Naive B cell (primary cell): Measurements from ENCODE around the gene FKBP5. TPM values are rescaled to one million over a fixed set of nuclear protein-coding genes. Genes with fewer than 3 reads are reported as not detected.
A peak's percentile ranks its signal among the peaks of the same experiment; 100 is the strongest.

ENCODE experiments used
- ATAC-seq, 2 donors: fragments of 150-1000 bp; cut with Tn5 transposase; 2 replicates each; pipeline ENCODE4 v1.10.0; 2021; ENCODE audit warnings: low read depth in 2 of 2, mild to moderate bottlenecking in 2 of 2, moderate library complexity in 2 of 2
- DNase-seq: peaks from one replicate; pipeline ENCODE4 v3.0.0; 2022
- H3K27ac Mint-ChIP-seq, 6 donors: one replicate each; pipeline ENCODE4 v1.8.0; 2020 to 2022; ENCODE audit warnings: mild to moderate bottlenecking in 6 of 6, mixed read lengths in 6 of 6, moderate library complexity in 5 of 6, inconsistent platforms in 2 of 6
- H3K27me3 Mint-ChIP-seq, 3 donors: one replicate each; pipeline ENCODE4 v1.8.0; 2021 to 2022; ENCODE audit warnings: mixed read lengths in 3 of 3, mild to moderate bottlenecking in 1 of 3
- H3K36me3 Mint-ChIP-seq, 2 donors: one replicate each; pipeline ENCODE4 v1.8.0; 2020 to 2022; ENCODE audit warnings: mixed read lengths in 2 of 2, inconsistent platforms in 1 of 2, mild to moderate bottlenecking in 1 of 2
- H3K4me1 Mint-ChIP-seq, 3 donors: one replicate each; pipeline ENCODE4 v1.8.0; 2020 to 2022; ENCODE audit warnings: mixed read lengths in 3 of 3, inconsistent platforms in 1 of 3, mild to moderate bottlenecking in 1 of 3, moderate library complexity in 1 of 3
- H3K4me3 Mint-ChIP-seq, 8 donors: one replicate each; pipeline ENCODE4 v1.8.0; 2020 to 2022; ENCODE audit warnings: mild to moderate bottlenecking in 8 of 8, mixed read lengths in 8 of 8, moderate library complexity in 8 of 8, inconsistent platforms in 2 of 8
- H3K9me3 Mint-ChIP-seq, 7 donors: one replicate each; pipeline ENCODE4 v1.8.0; 2020 to 2022; ENCODE audit warnings: mixed read lengths in 7 of 7, mild to moderate bottlenecking in 5 of 7, inconsistent platforms in 2 of 7, moderate library complexity in 1 of 7
- polyA plus RNA-seq, 6 donors: library from polyadenylated mRNA; unstranded; fragments of 300-500 nt; fragmentation: Illumina TruSeq; gene quantifications; one replicate each; pipeline ENCODE4 v1.2.3, GENCODE V29; 2021; ENCODE audit warnings: low read depth in 6 of 6

The FKBP5 gene
- polyA plus RNA-seq, 6 donors from 2014 or later = 6.7 to 80.8 (median 15.1) TPM

DNA sequence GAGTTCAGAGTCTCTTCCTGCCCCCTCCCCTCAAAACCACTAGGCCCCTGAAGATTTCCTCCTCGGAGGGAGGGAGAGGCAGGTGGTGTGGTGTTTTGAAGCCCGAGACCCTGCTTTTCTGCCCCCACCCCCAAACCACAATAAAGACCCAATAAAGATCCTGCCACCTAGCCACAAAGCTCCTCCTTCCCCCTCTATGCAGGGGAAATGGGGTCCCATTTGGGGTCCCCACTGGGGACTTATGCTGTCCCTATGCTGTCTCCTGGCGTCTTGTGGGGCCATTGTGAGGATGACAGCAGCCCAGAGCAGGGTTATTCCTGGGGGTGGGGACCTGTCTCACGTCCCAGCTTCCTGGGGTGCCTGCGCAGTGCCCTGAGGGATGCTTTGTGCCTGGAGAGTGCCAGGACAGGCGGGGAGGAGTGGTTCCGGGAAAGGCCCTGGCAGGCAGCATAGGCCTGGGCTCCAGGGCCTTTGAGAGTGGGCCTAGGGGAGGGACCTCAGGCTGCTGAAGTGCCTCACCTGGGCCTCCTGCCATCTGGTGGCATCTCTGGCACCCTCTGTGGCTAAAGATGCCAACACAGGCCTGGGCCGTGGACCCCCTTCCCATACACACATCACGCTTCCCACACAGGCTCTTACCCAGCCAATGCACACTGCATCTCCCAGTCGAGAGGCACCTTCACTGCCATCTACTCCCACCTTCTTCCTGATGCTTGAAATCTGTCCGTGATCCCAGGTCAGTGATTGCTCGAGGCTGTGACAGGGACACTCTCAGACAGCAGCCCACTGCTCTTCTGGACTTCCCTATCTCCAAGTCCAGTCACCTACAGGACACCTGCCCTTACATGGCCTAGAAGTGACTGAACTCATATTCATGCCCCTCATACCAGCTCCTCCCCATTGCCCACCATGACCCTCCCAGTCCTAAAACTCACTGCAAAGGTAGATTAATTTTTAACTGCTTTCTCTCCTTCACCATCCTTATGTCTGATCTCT lies 40.3 kb upstream of the FKBP5 start:
- ATAC-seq = peak in 1 of 2 donors; percentile 13
- Mint-ChIP-seq H3K4me1 (peaks cover 51 to 61% (median 57%) of the 10 kb centered on the region in 3 donors), H3K36me3 (no peaks in the 10 kb centered on the region), H3K4me3 (peak overlapping the region; percentile 81 to 90 (median 84)), H3K27ac (peak overlapping the region; percentile 7 to 95 (median 88)), H3K9me3 (no peaks in the 10 kb centered on the region), H3K27me3 (peaks cover 0 to 18% (median 8%) of the 10 kb centered on the region in 3 donors)
- peak; percentile 33 for DNase-seq

- H3K9me3 Mint-ChIP-seq = no peaks in the 10 kb centered on the region
- H3K27ac Mint-ChIP-seq = peak overlapping the region in 5 of 6 donors; percentile 10 to 93 (median 75)
- peaks cover 50 to 61% (median 58%) of the 10 kb centered on the region in 3 donors for H3K4me1 Mint-ChIP-seq
- DNase-seq (peak; percentile 67), ATAC-seq (peak; percentile 32 to 41)
- H3K36me3 Mint-ChIP-seq = no peaks in the 10 kb centered on the region
- peaks cover 4 to 18% (median 8%) of the 10 kb centered on the region in 3 donors for H3K27me3 Mint-ChIP-seq
- peak overlapping the region; percentile 81 to 90 (median 84) for H3K4me3 Mint-ChIP-seq
Measured at GRCh38 chr6:35727935-35728682, 39.4 kb upstream of the FKBP5 start.

GRCh38 chr6:35727231-35727934 lies 38.7 kb upstream of the FKBP5 start:
- no peak for DNase-seq

GRCh38 chr6:35725721-35726438 lies 37.2 kb upstream of the FKBP5 start:
- H3K4me1 Mint-ChIP-seq = peaks cover 44 to 64% (median 59%) of the 10 kb centered on the region in 3 donors
- H3K9me3 Mint-ChIP-seq = no peaks in the 10 kb centered on the region
- no peak for ATAC-seq
- DNase-seq = no peak
- H3K4me3 Mint-ChIP-seq = peak overlapping the region in 3 of 8 donors; percentile 41 to 82 (median 72)
- peaks cover 4 to 18% (median 8%) of the 10 kb centered on the region in 3 donors for H3K27me3 Mint-ChIP-seq
- H3K36me3 Mint-ChIP-seq = no peaks in the 10 kb centered on the region
- H3K27ac Mint-ChIP-seq = peak overlapping the region in 1 of 6 donors; percentile 83

More at GRCh38 chr6:35727231-35727934, 38.7 kb upstream of the FKBP5 start:
- Mint-ChIP-seq H3K36me3 (no peaks in the 10 kb centered on the region), H3K9me3 (no peaks in the 10 kb centered on the region), H3K4me1 (peaks cover 46 to 60% (median 55%) of the 10 kb centered on the region in 3 donors), H3K4me3 (peak overlapping the region; percentile 64 to 91 (median 80)), H3K27ac (peak overlapping the region in 4 of 6 donors; percentile 24 to 66 (median 58)), H3K27me3 (peaks cover 4 to 18% (median 8%) of the 10 kb centered on the region in 3 donors)
- no peak for ATAC-seq

DNA sequence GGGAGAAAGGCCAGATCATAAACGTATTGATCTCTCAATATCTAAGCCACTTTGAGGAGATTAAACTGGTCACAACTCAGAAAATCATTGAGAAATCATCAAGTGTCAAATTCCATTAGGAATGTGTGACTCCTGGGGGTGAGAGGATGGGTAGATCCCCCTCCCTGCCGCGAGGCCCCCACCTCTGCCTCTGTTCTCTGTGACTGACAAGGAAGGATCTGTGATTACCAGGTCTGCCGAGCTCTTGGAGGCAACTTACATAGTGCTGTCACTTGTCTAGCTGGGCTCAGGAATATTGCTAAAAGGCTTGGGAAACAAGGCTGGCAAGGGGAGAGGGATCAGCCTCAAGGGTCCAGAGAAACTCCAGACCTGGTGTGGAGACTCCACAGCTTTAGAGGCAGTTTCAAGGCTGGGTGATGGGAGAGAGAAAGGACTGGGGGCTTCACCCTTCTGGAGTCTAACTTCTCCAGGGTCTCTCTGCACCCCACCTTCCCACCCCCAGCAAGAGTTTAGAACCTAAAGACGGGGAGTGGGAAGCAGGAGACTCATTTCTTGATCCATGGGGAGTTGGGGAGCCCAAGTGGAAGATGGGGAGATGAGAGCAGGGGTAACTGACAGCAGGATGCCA lies 36.5 kb upstream of the FKBP5 start:
- H3K4me3 Mint-ChIP-seq = peak overlapping the region in 1 of 8 donors; percentile 36

GRCh38 chr6:35724471-35724870 lies 35.8 kb upstream of the FKBP5 start:
- no peaks in the 10 kb centered on the region for H3K36me3 Mint-ChIP-seq
- DNase-seq (no peak), ATAC-seq (no peak)
- H3K4me3 Mint-ChIP-seq = peak overlapping the region in 1 of 8 donors; percentile 42
- peaks cover 4 to 18% (median 8%) of the 10 kb centered on the region in 3 donors for H3K27me3 Mint-ChIP-seq
- no peak overlapping the region for H3K27ac Mint-ChIP-seq
- no peaks in the 10 kb centered on the region for H3K9me3 Mint-ChIP-seq
- peaks cover 53 to 69% (median 59%) of the 10 kb centered on the region in 3 donors for H3K4me1 Mint-ChIP-seq

More for the DNA sequence above, 36.5 kb upstream of the FKBP5 start:
- Mint-ChIP-seq H3K27me3 (peaks cover 4 to 18% (median 8%) of the 10 kb centered on the region in 3 donors), H3K9me3 (no peaks in the 10 kb centered on the region), H3K4me1 (peaks cover 51 to 69% (median 59%) of the 10 kb centered on the region in 3 donors), H3K36me3 (no peaks in the 10 kb centered on the region), H3K27ac (peak overlapping the region in 2 of 6 donors; percentile 20 to 83)
- DNase-seq (no peak), ATAC-seq (no peak)

DNA sequence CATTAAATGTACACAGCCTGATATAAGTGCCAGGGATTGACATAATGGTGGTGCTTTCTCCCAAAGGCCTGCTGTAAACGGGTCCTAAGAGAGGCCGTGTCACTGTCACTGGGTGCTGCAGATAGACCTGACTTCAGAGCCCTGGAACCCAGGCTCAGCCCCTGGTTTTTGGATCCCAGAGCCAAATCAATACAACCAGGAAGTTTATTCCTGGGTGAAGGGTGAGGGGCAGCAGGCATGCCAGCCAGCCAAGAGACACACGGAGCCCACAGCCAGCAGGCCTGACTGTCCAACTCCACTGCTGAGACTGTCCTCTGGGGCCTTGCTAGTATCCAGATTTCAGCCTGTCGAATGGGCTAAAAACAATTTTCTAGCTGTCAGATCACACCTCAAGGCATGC lies 35.3 kb upstream of the FKBP5 start:
- H3K27ac Mint-ChIP-seq = peak overlapping the region in 1 of 6 donors; percentile 10
- ATAC-seq = no peak
- peak overlapping the region in 1 of 8 donors; percentile 42 for H3K4me3 Mint-ChIP-seq
- peaks cover 53 to 69% (median 59%) of the 10 kb centered on the region in 3 donors for H3K4me1 Mint-ChIP-seq
- no peak for DNase-seq
- H3K27me3 Mint-ChIP-seq = peaks cover 4 to 18% (median 8%) of the 10 kb centered on the region in 3 donors
- no peaks in the 10 kb centered on the region for H3K36me3 Mint-ChIP-seq
- no peaks in the 10 kb centered on the region for H3K9me3 Mint-ChIP-seq

- peaks cover 4 to 18% (median 8%) of the 10 kb centered on the region in 3 donors for H3K27me3 Mint-ChIP-seq
- H3K4me3 Mint-ChIP-seq = peak overlapping the region in 2 of 8 donors; percentile 12 to 67
- H3K27ac Mint-ChIP-seq = peak overlapping the region in 1 of 6 donors; percentile 47
- peaks cover 54 to 69% (median 60%) of the 10 kb centered on the region in 3 donors for H3K4me1 Mint-ChIP-seq
- DNase-seq (no peak), ATAC-seq (no peak)
- H3K36me3 Mint-ChIP-seq = no peaks in the 10 kb centered on the region
- no peaks in the 10 kb centered on the region for H3K9me3 Mint-ChIP-seq
Measured at GRCh38 chr6:35723587-35723986, 34.9 kb upstream of the FKBP5 start.

DNA sequence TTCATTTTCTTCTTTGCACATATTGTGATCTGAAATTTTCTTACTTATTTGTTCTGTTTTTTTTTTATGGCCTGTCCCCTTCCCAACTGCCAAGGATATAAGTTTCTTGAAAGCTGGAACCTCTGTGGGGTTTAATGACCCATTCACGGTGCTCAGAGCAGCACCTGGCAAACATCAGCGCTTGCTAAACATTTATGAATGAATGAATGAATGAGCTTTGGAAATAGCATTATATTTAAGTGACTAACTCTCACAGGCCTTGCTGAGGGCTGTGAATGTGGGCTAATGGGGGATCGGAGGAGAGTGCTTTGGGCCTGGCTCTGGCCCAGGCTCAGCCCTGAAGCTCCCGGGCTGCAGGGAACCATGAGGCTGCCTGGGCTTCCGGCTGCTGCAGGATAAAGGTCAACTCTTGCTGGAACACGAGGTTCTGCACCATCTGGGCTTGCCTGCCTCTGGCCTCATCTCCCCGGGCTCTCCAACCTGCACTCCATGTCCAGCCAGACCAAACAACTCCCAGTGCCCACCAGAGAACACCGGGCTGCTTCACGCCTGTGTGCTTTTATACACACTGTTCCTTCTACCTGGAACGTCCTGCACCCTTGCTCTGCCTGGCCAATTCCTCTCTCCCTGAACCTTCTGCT lies 33.5 kb upstream of the FKBP5 start:
- peak overlapping the region in 5 of 8 donors; percentile 17 to 66 (median 29) for H3K4me3 Mint-ChIP-seq
- peaks cover 4 to 18% (median 8%) of the 10 kb centered on the region in 3 donors for H3K27me3 Mint-ChIP-seq
- H3K4me1 Mint-ChIP-seq = peaks cover 58 to 70% (median 65%) of the 10 kb centered on the region in 3 donors
- H3K36me3 Mint-ChIP-seq = no peaks in the 10 kb centered on the region
- peak overlapping the region in 3 of 6 donors; percentile 15 to 85 (median 62) for H3K27ac Mint-ChIP-seq
- ATAC-seq (no peak), DNase-seq (no peak)
- H3K9me3 Mint-ChIP-seq = no peaks in the 10 kb centered on the region

- Mint-ChIP-seq H3K27me3 (peaks cover under 1 to 4% (median 3%) of the 10 kb centered on the region in 3 donors), H3K36me3 (no peaks in the 10 kb centered on the region), H3K4me1 (peaks cover 51 to 60% (median 59%) of the 10 kb centered on the region in 3 donors), H3K4me3 (peak overlapping the region; percentile 70 to 93 (median 86)), H3K27ac (peak overlapping the region; percentile 85 to 98 (median 95)), H3K9me3 (no peaks in the 10 kb centered on the region)
- peak; percentile 83 for DNase-seq
- ATAC-seq = peak; percentile 86 to 88
Measured at GRCh38 chr6:35719830-35720733, 31.4 kb upstream of the FKBP5 start.
